Lower lobe of right lung (tissue), 2 donors: ENCODE results near the gene SMARCA5. TPM values are rescaled to one million over a fixed set of nuclear protein-coding genes. Genes with fewer than 3 reads are reported as not detected.

ENCODE experiments used
- ATAC-seq, 2 donors: fragments of 200-7000 bp; cut with Tn5 transposase; one replicate each; pipeline ENCODE4 v1.9.1; 2020 to 2022; ENCODE audit warnings: mild to moderate bottlenecking in 2 of 2, moderate library complexity in 2 of 2
- DNase-seq: peaks from one replicate; pipeline ENCODE4 v3.0.0-alpha.2; 2020
- H3K27ac ChIP-seq: fragments of 200-600 bp; one replicate; pipeline ENCODE4 v1.8.0; 2022
- H3K27me3 ChIP-seq: fragments of 200-600 bp; one replicate; pipeline ENCODE4 v1.8.0; 2022; ENCODE audit warnings: low read depth
- H3K36me3 ChIP-seq: fragments of 200-600 bp; one replicate; pipeline ENCODE4 v1.8.0; 2022; ENCODE audit warnings: mild to moderate bottlenecking
- H3K4me1 ChIP-seq: fragments of 200-600 bp; one replicate; pipeline ENCODE4 v1.8.0; 2022
- H3K4me3 ChIP-seq: fragments of 200-600 bp; one replicate; pipeline ENCODE4 v1.8.0; 2022; ENCODE audit warnings: mild to moderate bottlenecking
- H3K9me3 ChIP-seq: fragments of 200-600 bp; one replicate; pipeline ENCODE4 v1.8.0; 2022
- CTCF ChIP-seq: fragments of 200-600 bp; IDR thresholded peaks from one replicate; pipeline ENCODE4 v1.8.0; 2022; ENCODE audit warnings: antibody characterized with exemption, mild to moderate bottlenecking
- intact Hi-C: fragments of 100-400 bp; cut with DNase I; formaldehyde crosslinking; loops from one replicate; pipeline ENCODE4 v1.11.0; 2022
- total RNA-seq: library from RNA; stranded (reverse); fragmentation: NEBNext Ultra II Directional; extraction: Animal tissue kit (Norgen Biotek cat#: 25700); gene quantifications from one replicate; pipeline ENCODE4 v1.2.1, GENCODE V29; 2021
- donor health status: DM: no; HTN: yes; CAD: no; lungs with severe emphysema.

Gene SMARCA5
- total RNA-seq, 1 donor from 2014 or later: 67.6 TPM

- ATAC-seq (no peak), DNase-seq (no peak)
- no peaks in the 10 kb centered on the region for H3K9me3 ChIP-seq
- H3K4me1 ChIP-seq: no peaks in the 10 kb centered on the region
- intact Hi-C loops: no loop called here
- H3K27me3 ChIP-seq: no peaks in the 10 kb centered on the region
- no peak for TF ChIP-seq CTCF
- no peaks in the 10 kb centered on the region for H3K36me3 ChIP-seq
- no peak overlapping the region for H3K27ac ChIP-seq
- no peak overlapping the region for H3K4me3 ChIP-seq
Measured at GRCh38 chr4:143606480-143606879, 93.0 kb downstream of the SMARCA5 start.

Other genes starting within 250 kb of the SMARCA5 start
- 63.3 TPM for gene GAB1, start 176.8 kb upstream of the SMARCA5 start, total RNA-seq
- 0.38 TPM for gene FREM3, start 187.0 kb downstream of the SMARCA5 start, total RNA-seq